ENCODE results near the gene GLIS1. TPM values are rescaled to one million over a fixed set of nuclear protein-coding genes. Genes with fewer than 3 reads are reported as not detected.

GLIS1 gene
- total and polyA plus RNA-seq, 2 donors (not counting 3 experiments of a cell fraction or from before 2014, with no cell fraction given) = not detected

DNA sequence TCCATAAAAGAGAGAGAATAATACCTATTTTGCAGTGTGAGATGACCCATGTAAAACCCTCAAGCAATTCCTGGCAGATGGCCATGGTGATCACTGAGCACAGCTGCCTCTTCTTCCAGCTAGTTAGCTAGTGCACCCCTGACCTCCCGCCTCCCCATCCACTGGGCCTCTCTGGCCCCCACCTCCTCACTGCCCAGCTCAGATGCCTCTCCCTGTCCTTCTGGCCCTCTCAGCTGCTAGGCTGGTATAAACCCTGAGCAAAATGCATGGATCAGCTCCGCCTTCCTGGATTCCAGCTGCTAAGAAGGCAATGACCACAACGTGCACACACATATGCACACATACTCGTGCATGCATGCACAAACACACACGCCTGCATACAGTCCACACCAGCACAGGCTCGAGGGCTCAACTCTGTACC lies 162.6 kb downstream of the GLIS1 start:
- CTCF ChIA-PET = no interaction called here
- H4K20me1 ChIP-seq (replicated peaks; ENCODE audit: control insufficient read depth, extremely low read depth, insufficient read depth, low read length) = no peaks in the 10 kb centered on the region
- H3K9me1 ChIP-seq (replicated peaks; ENCODE audit: control insufficient read depth, extremely low read depth, insufficient read depth, low read length) = no peaks in the 10 kb centered on the region
- no peaks in the 10 kb centered on the region for H3K4me1 ChIP-seq (ENCODE audit: control insufficient read depth, extremely low read depth, insufficient read depth, low read length)
- dilution Hi-C loops (cut with MboI; ENCODE audit: extremely low pct_ligation_motif_present, low sequenced_read_pairs) = no loop called here
- no peak overlapping the region for H3K27ac ChIP-seq (ENCODE audit: insufficient read depth, low read depth, low read length)
- POLR2A ChIA-PET = no interaction called here
- intact Hi-C loops (cut with micrococcal nuclease) = no loop called here
- no peaks in the 10 kb centered on the region for H3K79me2 ChIP-seq (ENCODE audit: control insufficient read depth, insufficient read depth, low read length)
- no peaks in the 10 kb centered on the region for H3K36me3 ChIP-seq (ENCODE audit: control insufficient read depth in 2 of 2, extremely low read depth in 1 of 2, insufficient read depth in 2 of 2, low read length in 2 of 2)
- no peak for FAIRE-seq
- no peak for DNase-seq (ENCODE audit: low read depth, low spot score)
- no TSS peak for BruUV-seq (replicated peaks)
- no peak overlapping the region for H3K4me3 ChIP-seq (replicated peaks in 1 of 3; ENCODE audit: insufficient read depth in 1 of 3, low read depth in 1 of 3, low read length in 3 of 3)
- TF ChIP-seq GATA2 (IDR thresholded peaks at IDR 0.05; ENCODE audit: insufficient read depth, insufficient read length, low read depth, low read length) = no peak
- no peak for TF ChIP-seq EZH2 (IDR thresholded peaks at IDR 0.05; ENCODE audit: borderline replicate concordance, low read depth, low read length, severe bottlenecking)
- no peak for TF ChIP-seq POLR2AphosphoS5 (IDR thresholded peaks at IDR 0.05; ENCODE audit: insufficient read depth, low read depth, low read length)
- TF ChIP-seq, protein P1, sequence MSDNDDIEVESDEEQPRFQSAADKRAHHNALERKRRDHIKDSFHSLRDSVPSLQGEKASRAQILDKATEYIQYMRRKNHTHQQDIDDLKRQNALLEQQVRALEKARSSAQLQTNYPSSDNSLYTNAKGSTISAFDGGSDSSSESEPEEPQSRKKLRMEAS (IDR thresholded peaks at IDR 0.05; ENCODE audit: insufficient read depth, insufficient read length) = no peak
- TF ChIP-seq FOS (IDR thresholded peaks at IDR 0.05; ENCODE audit: borderline replicate concordance, insufficient read depth, low read length) = no peak
- TF ChIP-seq MYC (IDR thresholded peaks at IDR 0.05; ENCODE audit: low read depth, low read length) = no peak
- TF ChIP-seq, protein P2, sequence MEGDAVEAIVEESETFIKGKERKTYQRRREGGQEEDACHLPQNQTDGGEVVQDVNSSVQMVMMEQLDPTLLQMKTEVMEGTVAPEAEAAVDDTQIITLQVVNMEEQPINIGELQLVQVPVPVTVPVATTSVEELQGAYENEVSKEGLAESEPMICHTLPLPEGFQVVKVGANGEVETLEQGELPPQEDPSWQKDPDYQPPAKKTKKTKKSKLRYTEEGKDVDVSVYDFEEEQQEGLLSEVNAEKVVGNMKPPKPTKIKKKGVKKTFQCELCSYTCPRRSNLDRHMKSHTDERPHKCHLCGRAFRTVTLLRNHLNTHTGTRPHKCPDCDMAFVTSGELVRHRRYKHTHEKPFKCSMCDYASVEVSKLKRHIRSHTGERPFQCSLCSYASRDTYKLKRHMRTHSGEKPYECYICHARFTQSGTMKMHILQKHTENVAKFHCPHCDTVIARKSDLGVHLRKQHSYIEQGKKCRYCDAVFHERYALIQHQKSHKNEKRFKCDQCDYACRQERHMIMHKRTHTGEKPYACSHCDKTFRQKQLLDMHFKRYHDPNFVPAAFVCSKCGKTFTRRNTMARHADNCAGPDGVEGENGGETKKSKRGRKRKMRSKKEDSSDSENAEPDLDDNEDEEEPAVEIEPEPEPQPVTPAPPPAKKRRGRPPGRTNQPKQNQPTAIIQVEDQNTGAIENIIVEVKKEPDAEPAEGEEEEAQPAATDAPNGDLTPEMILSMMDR (IDR thresholded peaks at IDR 0.05; ENCODE audit: extremely low read depth in 1 of 2, insufficient read depth in 1 of 2, low read depth in 1 of 2, low read length in 2 of 2) = no peak
- no peak for TF ChIP-seq POLR2A (IDR thresholded peaks at IDR 0.05; ENCODE audit: low read depth, low read length)
- TF ChIP-seq JUN (IDR thresholded peaks at IDR 0.05; ENCODE audit: borderline replicate concordance, insufficient read depth, insufficient read length, low read depth) = no peak
- H3K27me3 ChIP-seq (ENCODE audit: control insufficient read depth in 2 of 2, insufficient read depth in 2 of 2, low read length in 2 of 2) = peaks cover 0 to 2% of the 10 kb centered on the region in 2 experiments
- no peak overlapping the region for H2AFZ ChIP-seq (ENCODE audit: low read depth, low read length)
- no peaks in the 10 kb centered on the region for H3K9me3 ChIP-seq (replicated peaks; ENCODE audit: control insufficient read depth, insufficient read depth, low read length)
- H3K4me2 ChIP-seq (ENCODE audit: insufficient read depth, low read length) = no peak overlapping the region
- H3K9ac ChIP-seq (replicated peaks; ENCODE audit: extremely low read depth, insufficient read depth, low read length) = no peak overlapping the region
